HG03378 (cell line): ENCODE measurements around the gene SMARCC2.
"Not testable (repeated sequence)": the region's sequence is repeated elsewhere in the genome, so short reads cannot be mapped to it uniquely, and the experiment has no call there.

Experiments
- ATAC-seq: cut with Tn5 transposase; IDR thresholded peaks from one replicate; pipeline ENCODE4 v1.9.1; 2021; ENCODE audit warnings: mild to moderate bottlenecking, moderate library complexity; ENCODE audit not compliant: unreplicated experiment

The SMARCC2 gene

GRCh38 chr12:56126732-56127239, 62.5 kb downstream of the SMARCC2 start:
- ATAC-seq = no peak

- ATAC-seq = no peak
Observed at GRCh38 chr12:56124133-56124532, 65.2 kb downstream of the SMARCC2 start.

GRCh38 chr12:56122637-56123036, 66.6 kb downstream of the SMARCC2 start:
- ATAC-seq = no peak

- ATAC-seq = no peak
Observed at GRCh38 chr12:56121204-56121870, 67.9 kb downstream of the SMARCC2 start.

GRCh38 chr12:56120158-56120846, 69.0 kb downstream of the SMARCC2 start:
- ATAC-seq = no peak

- ATAC-seq = no peak
Observed at GRCh38 chr12:56119361-56119796, 69.9 kb downstream of the SMARCC2 start.

- peak; percentile 6 for ATAC-seq
Observed at GRCh38 chr12:56118688-56119357, 70.5 kb downstream of the SMARCC2 start.

- ATAC-seq = peak; percentile 79
Observed at GRCh38 chr12:56117778-56118687, 71.2 kb downstream of the SMARCC2 start, which contains the start of gene ZC3H10. ZC3H10 (plus strand) TSS chr12:56118266; CDS start chr12:56120563, 2,297 bp downstream.

- ATAC-seq = not testable (repeated sequence)
Observed at GRCh38 chr12:56117082-56117706, 72.1 kb downstream of the SMARCC2 start.

GRCh38 chr12:56116267-56117081, 72.8 kb downstream of the SMARCC2 start, which contains the start of gene RPL41:
RPL41 (plus strand) TSS chr12:56116633.
- ATAC-seq = peak; percentile 48

- ATAC-seq = no peak
Observed at GRCh38 chr12:56115329-56115728, 74.0 kb downstream of the SMARCC2 start.

GRCh38 chr12:56114084-56114483, 75.2 kb downstream of the SMARCC2 start:
- ATAC-seq = no peak
